ENCODE measurements around the gene COL9A3.

Gene COL9A3

DNA sequence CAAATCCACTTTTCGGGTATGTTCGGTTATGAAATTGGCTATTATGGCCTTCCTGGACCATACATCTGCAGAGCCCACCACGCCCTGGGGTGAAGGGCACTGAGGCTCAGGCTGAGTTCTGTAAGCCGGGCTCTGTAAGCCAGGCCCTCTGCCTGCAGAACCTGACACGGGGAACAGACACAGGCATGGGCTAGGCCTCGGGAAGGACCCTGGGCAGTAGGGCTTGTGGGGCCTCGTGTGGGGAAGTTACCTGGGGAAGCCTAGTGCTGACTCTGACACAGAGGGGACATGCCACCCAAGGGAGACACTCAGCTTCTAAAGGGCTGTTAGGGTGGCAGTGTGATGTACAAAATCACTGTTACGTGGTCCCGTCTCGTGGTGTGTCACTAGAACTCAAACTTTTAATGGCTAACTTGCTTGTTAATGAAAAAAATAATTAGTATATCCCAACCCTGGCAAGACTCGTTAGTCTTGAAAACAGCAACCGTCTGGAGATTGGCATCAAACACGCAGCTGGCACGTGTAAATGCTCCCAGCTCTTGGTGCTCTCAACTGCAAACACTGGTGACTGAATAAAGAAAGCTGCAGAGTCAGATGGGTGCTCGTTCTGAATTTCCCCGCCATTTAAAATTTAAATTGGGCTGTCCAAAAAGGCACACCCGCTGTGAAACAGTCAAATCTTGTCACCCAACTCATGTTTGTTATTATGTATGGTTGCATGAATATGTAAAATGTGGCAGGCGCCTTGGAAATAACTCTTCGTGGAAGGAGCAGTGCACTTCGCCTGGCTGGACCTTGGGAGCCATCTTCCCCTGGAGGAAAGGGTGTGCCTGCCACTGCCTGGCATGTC, 68.4 kb downstream of the COL9A3 start:
- DNase-seq: no peak

DNA sequence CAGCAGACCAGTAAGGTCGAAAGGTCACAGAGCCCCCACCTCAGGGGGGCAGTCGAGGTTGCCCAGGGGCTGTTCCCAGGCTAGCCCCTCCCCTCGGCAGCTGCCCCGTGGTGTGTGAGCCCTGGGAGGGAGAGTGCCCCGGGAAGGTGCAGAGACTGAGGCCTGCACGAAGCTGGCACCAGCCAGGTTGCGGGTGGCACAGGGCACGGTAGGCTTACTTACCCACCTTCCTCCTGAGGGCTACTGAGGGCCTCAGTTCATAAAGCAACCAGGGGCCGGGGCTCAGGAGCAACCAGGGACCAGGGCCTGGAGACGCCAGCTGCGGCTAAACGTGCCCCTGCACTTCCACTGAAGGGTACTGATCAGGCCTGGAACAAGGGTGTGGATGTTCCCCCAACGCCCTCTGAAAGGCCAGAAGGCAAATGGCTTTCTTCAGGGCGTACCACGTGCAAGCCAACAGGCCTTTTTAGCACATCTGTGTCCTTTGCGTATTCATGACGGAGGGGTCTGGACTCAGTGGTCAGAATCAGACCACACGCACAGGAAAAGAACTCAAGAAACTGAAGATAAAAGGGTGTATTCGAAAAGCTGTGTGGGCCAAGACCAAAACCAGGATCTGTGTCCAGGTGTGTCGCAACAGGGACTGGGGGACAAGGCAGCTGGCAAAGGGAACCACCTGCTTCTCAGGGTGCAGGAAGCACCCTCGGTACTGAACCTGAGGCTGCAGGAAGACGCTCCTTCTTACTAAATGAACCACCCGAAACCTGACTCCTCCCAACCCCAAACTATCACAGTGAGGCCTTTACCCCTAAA, 69.3 kb downstream of the COL9A3 start:
- no peak for DNase-seq

DNA sequence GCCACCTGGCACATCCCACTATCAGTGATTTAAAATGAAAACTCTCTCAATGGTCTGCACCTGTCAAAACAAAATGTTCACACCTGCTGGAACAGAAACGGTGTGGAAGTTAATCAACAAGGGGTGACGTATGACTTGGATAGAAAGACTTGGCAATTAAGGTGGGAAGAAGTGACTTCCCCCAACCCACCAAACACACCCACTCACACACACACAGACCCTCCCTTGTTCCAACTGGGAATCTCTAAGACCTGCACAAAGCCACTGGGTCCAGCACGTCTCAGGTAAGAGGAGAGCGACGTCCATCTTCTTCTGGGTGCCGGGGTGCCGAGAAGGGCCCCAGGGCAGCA, 69.8 kb downstream of the COL9A3 start:
- DNase-seq: no peak

DNA sequence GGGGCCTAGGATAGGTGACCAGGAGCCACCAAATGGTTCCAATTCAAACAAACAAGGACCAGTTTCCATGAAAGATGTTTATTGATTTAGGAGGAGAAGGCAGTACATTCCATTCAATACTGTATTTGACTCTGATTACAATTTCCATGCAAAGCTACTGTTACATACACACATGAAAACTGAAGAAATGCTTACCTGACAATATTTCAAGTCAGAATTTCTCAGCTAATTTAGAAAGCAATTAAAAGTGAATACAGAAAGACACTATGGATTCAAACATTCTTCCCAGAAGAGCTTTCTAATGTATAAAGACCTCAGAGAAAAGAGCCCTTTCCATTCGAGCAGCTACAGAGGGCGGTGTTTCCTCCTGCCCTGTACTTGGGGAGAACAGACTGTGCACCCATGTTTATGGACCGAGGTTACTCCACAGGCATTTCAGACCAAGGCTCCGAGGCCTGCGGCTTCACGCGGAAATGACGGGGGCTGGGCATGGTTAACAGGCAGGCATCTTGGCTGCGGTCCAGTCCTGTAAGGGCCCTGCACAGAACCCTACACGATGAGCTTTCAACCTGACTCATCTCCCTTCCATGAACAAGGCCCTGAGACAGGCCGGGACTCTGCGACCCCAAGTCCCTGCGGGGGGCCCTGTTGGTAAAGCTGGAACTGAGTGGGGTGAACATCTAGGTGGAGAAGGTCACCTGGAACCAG, 70.5 kb downstream of the COL9A3 start:
- DNase-seq: no peak

DNA sequence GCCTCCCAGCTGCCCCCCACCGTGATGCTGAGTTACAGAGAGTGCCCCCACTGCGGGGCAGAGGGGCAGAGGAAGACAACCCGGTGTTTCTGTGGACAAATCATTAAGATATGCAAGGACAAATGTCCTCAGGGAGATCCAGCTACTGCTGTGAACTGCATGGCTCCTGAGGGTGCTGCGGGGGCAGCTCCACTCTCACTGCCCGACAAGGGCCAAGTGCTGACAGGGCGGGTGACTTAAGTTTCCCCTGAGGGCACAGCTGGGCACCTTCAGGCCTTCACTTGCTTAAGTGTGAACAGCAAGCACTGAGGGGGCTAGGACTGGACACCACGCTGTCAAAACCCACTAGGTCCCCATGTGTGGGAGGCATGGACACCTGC, 71.0 kb downstream of the COL9A3 start:
- no peak for DNase-seq

DNA sequence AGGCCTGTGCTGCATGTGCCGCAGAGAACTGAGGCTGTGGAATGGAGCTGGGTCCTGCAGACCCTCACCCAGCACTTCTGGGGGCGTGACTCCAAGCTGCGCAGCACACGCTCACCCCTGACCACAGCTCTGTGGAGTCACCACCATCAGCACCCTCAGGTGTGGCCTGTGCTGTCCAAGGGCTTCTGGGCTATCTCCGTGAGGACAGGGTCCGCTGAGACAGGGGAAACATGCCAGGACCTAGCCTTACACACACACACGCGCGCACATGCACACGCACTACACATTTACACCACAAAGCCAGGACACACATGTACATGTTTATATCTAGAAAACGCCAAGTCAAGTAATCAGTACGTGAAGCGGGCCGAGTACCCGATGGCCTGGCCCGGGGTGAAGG, 71.6 kb downstream of the COL9A3 start:
- no peak for DNase-seq

DNA sequence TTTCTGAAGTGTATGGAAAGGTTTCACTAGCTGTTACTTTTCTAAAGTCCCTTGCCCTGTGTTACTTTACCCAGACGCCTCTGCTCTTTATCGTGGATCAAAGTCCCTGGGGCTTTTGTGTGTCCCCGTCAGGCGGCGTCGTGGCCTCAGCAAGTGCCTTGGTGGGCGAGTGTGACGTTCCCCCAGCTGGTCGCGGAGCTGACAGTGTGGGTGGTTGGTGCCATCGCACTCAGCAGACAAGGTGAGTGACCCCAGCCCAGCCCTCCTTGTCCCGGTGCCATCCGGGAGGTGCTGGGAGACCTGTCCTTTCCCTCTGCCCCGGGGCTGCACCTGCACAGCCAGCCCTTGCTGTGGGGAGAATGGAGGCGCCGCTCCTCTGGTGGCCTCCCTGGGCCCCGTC, 72.1 kb downstream of the COL9A3 start:
- no peak for DNase-seq

DNA sequence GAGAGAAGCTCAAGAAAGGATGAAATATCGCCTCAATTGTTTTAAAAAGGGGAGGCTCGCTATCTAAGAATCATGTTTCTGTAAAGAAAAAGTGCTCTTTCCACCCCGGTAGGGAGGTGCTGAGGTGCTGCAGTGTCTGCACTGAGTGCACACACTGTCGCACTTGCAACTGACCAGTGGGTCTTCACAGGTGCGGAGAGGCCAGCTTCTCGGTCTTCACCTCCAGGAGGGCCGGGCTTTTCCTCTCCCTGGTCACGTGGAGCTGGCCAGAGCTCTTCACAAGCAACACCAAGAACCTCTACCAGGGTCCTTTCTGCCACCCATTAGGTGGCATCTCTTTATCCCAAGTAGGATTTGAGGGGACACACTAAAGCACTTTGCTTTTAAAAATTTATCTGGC, 72.6 kb downstream of the COL9A3 start:
- DNase-seq: no peak

DNA sequence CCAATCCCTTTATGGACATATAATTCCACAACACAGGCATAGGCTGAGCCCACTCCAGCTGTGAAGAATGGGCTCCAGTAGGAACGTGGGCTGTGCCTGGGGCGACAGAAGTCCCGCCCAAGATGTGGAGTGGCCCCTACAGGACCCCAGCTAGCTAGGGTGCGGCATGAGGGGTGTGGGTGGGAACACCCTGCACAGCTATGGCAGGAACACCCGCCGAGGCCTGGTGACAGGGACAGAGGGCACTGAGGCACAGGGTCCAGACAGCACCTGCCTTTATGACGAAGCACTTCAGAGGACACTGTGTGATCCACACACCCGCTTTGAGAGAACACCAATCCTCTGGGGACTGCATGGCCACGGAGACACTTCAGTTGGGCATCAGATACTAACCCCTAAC, 73.0 kb downstream of the COL9A3 start:
- no peak for DNase-seq

DNA sequence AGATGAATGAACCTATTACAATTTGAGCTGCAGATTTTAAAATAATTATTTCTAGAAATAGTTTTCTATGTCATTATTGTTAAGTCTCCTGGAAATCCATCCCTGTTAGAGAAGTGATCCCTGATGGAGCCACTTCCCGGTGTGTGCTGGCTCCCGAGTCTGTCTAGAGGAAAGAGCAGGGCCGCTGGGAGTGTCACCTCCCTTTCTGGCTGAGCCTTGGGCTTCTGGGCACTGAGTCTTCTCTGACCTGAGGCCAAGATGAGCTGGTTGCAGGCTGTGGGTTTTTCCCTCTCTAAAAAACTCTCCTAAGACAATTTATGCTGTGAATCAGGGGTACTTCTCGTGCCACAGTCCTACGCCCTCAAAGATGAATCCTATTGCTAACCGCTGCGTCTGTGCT, 73.6 kb downstream of the COL9A3 start:
- no peak for DNase-seq

All from NCI-H446 treated with DMSO at 0.1 percent for 48 hours (cell line).